ENCODE measurements around the gene IPMK.

IPMK gene

GRCh38 chr10:58189269-58189668, 78.4 kb downstream of the IPMK start:
- Mint-ChIP-seq H3K4me1 (peaks cover 13% of the 10 kb centered on the region), H3K27me3 (ENCODE audit: low read depth) (peaks cover 3% of the 10 kb centered on the region), H3K9me3 (no peaks in the 10 kb centered on the region), H3K36me3 (ENCODE audit: low read depth) (no peaks in the 10 kb centered on the region), H3K4me3 (no peak overlapping the region), H3K27ac (peak overlapping the region in 1 of 3 experiments; percentile 28)
- TF ChIP-seq CTCF (IDR thresholded peaks at IDR 0.05; ENCODE audit: unreplicated experiment in 3 of 3) = no peak

DNA sequence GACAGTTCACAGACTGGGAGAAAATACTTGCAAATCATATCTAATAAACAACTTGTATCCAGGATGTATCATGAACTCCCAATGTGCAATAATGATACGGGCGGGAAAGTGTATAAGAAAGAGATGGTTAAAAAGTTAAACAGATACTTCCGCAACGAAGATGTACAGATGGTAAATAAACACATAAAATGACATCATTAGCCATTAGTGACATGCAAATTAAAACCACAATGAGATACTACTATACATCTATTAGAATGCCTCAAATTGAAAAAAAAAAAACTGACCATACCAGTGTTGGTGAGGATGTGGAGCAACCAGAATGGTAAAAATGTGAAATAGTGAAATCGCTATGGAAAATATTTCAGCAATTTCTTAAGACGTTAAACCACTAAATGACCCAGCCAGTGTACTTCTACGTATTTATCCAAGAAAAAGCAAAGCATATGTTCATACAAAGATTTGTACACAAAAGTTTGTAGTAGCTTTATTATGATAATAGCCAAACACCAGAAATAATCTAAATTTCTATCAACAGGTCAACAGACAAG, 83.5 kb downstream of the IPMK start:
- Mint-ChIP-seq H3K4me1 (peaks cover 9% of the 10 kb centered on the region), H3K27ac (no peak overlapping the region), H3K27me3 (ENCODE audit: low read depth) (peaks cover 7% of the 10 kb centered on the region), H3K36me3 (ENCODE audit: low read depth) (no peaks in the 10 kb centered on the region), H3K9me3 (no peaks in the 10 kb centered on the region), H3K4me3 (no peak overlapping the region)
- no peak for TF ChIP-seq CTCF (IDR thresholded peaks at IDR 0.05; ENCODE audit: unreplicated experiment in 3 of 3)

GRCh38 chr10:58180666-58181065, 87.0 kb downstream of the IPMK start:
- Mint-ChIP-seq H3K27ac (no peak overlapping the region), H3K27me3 (ENCODE audit: low read depth) (peaks cover 3% of the 10 kb centered on the region), H3K36me3 (ENCODE audit: low read depth) (no peaks in the 10 kb centered on the region), H3K9me3 (no peaks in the 10 kb centered on the region), H3K4me3 (no peak overlapping the region), H3K4me1 (peaks cover 6% of the 10 kb centered on the region)
- no peak for TF ChIP-seq CTCF (IDR thresholded peaks at IDR 0.05; ENCODE audit: unreplicated experiment in 3 of 3)

DNA sequence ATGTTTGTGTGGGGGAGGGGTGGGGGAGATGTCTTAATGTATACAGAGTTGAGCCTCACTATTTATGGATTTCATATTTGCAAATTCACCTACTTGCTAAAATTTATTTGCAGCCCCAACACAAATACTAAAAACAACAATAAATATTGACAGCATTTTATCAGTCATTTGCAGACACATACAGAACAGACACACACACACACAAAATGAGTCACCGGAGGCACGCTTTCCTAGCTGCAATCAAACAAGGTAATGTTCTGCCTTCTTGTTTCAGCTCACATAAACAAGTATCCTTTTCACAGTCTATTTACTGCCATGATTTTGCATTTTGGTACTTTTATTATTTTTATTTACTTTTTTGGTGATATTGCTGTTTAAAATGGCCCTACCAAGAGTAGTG, 88.5 kb downstream of the IPMK start:
- Mint-ChIP-seq H3K4me3 (no peak overlapping the region), H3K27ac (no peak overlapping the region), H3K27me3 (ENCODE audit: low read depth) (peaks cover 3% of the 10 kb centered on the region), H3K36me3 (ENCODE audit: low read depth) (no peaks in the 10 kb centered on the region), H3K9me3 (no peaks in the 10 kb centered on the region), H3K4me1 (peaks cover 6% of the 10 kb centered on the region)
- no peak for TF ChIP-seq CTCF (IDR thresholded peaks at IDR 0.05; ENCODE audit: unreplicated experiment in 3 of 3)

GRCh38 chr10:58178811-58179210, 88.9 kb downstream of the IPMK start:
- Mint-ChIP-seq H3K9me3 (no peaks in the 10 kb centered on the region), H3K27me3 (ENCODE audit: low read depth) (peaks cover 3% of the 10 kb centered on the region), H3K27ac (peak overlapping the region in 2 of 3 experiments; percentile 10 to 33), H3K36me3 (ENCODE audit: low read depth) (no peaks in the 10 kb centered on the region), H3K4me3 (no peak overlapping the region), H3K4me1 (peaks cover 6% of the 10 kb centered on the region)
- TF ChIP-seq CTCF (IDR thresholded peaks at IDR 0.05; ENCODE audit: unreplicated experiment in 3 of 3) = no peak

GRCh38 chr10:58177362-58177947, 90.2 kb downstream of the IPMK start:
- Mint-ChIP-seq H3K36me3 (ENCODE audit: low read depth) (no peaks in the 10 kb centered on the region), H3K9me3 (no peaks in the 10 kb centered on the region), H3K4me1 (peaks cover 6% of the 10 kb centered on the region), H3K4me3 (no peak overlapping the region), H3K27me3 (ENCODE audit: low read depth) (peaks cover 3% of the 10 kb centered on the region), H3K27ac (no peak overlapping the region)
- peak; percentile 57 to 77 (median 57) for TF ChIP-seq CTCF (IDR thresholded peaks at IDR 0.05; ENCODE audit: unreplicated experiment in 3 of 3)

All from nephron (organoid).